Caco-2 (cell line): ENCODE data around the gene LTB4R. TPM values are rescaled to one million over a fixed set of nuclear protein-coding genes. Genes with fewer than 3 reads are reported as not detected.

Experiments
- BruUV-seq: library from RNA; stranded (reverse); fragments of 400-500 nt; replicated peaks from 2 replicates; lab custom pipeline; 2021; lab: Mats Ljungman, UMichigan
- CTCF ChIA-PET: fragments of 300-600 bp; sonication (Branson Sonifier 250); formaldehyde crosslinking; loops from one replicate; lab custom pipeline; 2022; ENCODE audit warnings: antibody characterized with exemption; lab: Charles Lee
- POLR2A ChIA-PET: fragments of 300-600 bp; sonication (Branson Sonifier 250); formaldehyde crosslinking; loops from one replicate; lab custom pipeline; 2022; ENCODE audit warnings: antibody characterized with exemption; lab: Charles Lee
- DNase-seq, 2 experiments: peaks; one replicate each; pipeline versions ENCODE4 v3.0.0 to v3.0.0-alpha.2; 2020 to 2022
- H3K27me3 ChIP-seq: replicated peaks from 2 replicates; pipeline ENCODE4 v1.6.0; 2011; ENCODE audit warnings: low read length; ENCODE audit not compliant: control insufficient read depth, insufficient read depth
- H3K36me3 ChIP-seq: 2 replicates; pipeline ENCODE4 v1.5.1; 2011; ENCODE audit warnings: low read length; ENCODE audit not compliant: control insufficient read depth, insufficient read depth
- H3K4me1 ChIP-seq: fragments of 250-450 bp; sonication (Bioruptor Pico); 2 replicates; pipeline ENCODE4 v1.5.1; 2020; ENCODE audit warnings: mild to moderate bottlenecking
- H3K4me3 ChIP-seq: 2 replicates; pipeline ENCODE4 v1.5.1; 2011; ENCODE audit warnings: low read depth, mild to moderate bottlenecking, control low read depth, low read length
- H3K9me3 ChIP-seq: fragments of 250-450 bp; sonication (Bioruptor Pico); 2 replicates; pipeline ENCODE4 v1.5.1; 2020; ENCODE audit warnings: mild to moderate bottlenecking, moderate library complexity
- H3K27ac Mint-ChIP-seq: one replicate; pipeline ENCODE4 v1.8.0; 2022; ENCODE audit warnings: mixed read lengths; ENCODE audit not compliant: unreplicated experiment
- H3K27me3 Mint-ChIP-seq: one replicate; pipeline ENCODE4 v1.8.0; 2022; ENCODE audit warnings: mixed read lengths; ENCODE audit not compliant: insufficient read depth, unreplicated experiment
- H3K36me3 Mint-ChIP-seq: one replicate; pipeline ENCODE4 v1.8.0; 2022; ENCODE audit warnings: mild to moderate bottlenecking, mixed read lengths; ENCODE audit not compliant: insufficient read depth, unreplicated experiment
- H3K4me1 Mint-ChIP-seq: one replicate; pipeline ENCODE4 v1.8.0; 2022; ENCODE audit warnings: low read depth, mixed read lengths; ENCODE audit not compliant: unreplicated experiment
- H3K4me3 Mint-ChIP-seq: one replicate; pipeline ENCODE4 v1.8.0; 2022; ENCODE audit warnings: mild to moderate bottlenecking, moderate library complexity, mixed read lengths; ENCODE audit not compliant: unreplicated experiment
- H3K9me3 Mint-ChIP-seq: one replicate; pipeline ENCODE4 v1.8.0; 2022; ENCODE audit warnings: mixed read lengths; ENCODE audit not compliant: unreplicated experiment
- CTCF ChIP-seq, 2 experiments: fragments of 200-600 bp in 1 of 2; IDR thresholded peaks; 1 replicate in 1 of 2; 2 replicates in 1 of 2; pipeline versions ENCODE4 v1.5.1 to v1.8.0; 2011 to 2022; ENCODE audit warnings: antibody characterized with exemption in 1 of 2, control low read depth in 1 of 2, inconsistent platforms in 1 of 2, low read depth in 1 of 2, low read length in 1 of 2, mild to moderate bottlenecking in 1 of 2, moderate library complexity in 1 of 2; ENCODE audit not compliant: insufficient read depth in 1 of 2, severe bottlenecking in 1 of 2, unreplicated experiment in 1 of 2
- intact Hi-C: fragments of 100-400 bp; cut with micrococcal nuclease; formaldehyde crosslinking; loops from one replicate; pipeline ENCODE4 v1.10.0; 2022; ENCODE audit not compliant: unreplicated experiment
- total RNA-seq: library from RNA; stranded (reverse); gene quantifications from 2 replicates; pipeline ENCODE4 v1.2.3, GENCODE V29; 2022

LTB4R gene
- total RNA-seq, 1 experiment from 2014 or later = 7.8 TPM

GRCh38 chr14:24337824-24338175, 26.5 kb downstream of the LTB4R start:
- CTCF ChIA-PET = interaction anchor here (1.7 kb wide), 1 partner anchor 94 kb away, joined by 6 read pairs; no protein-coding TSS in a partner anchor

GRCh38 chr14:24338843-24339242, 27.5 kb downstream of the LTB4R start:
- CTCF ChIA-PET = interaction anchor here (1.7 kb wide), 1 partner anchor 93 kb away, joined by 6 read pairs; no protein-coding TSS in a partner anchor

More at GRCh38 chr14:24337824-24338175, 26.5 kb downstream of the LTB4R start:
- POLR2A ChIA-PET = interaction anchor here (0.8 kb wide), 1 partner anchor 104 kb away, joined by 5 read pairs; no protein-coding TSS in a partner anchor
- TF ChIP-seq CTCF (IDR thresholded peaks at IDR 0.05; ENCODE audit: insufficient read depth in 1 of 2, low read depth in 1 of 2, low read length in 1 of 2, severe bottlenecking in 1 of 2, unreplicated experiment in 1 of 2) = no peak
- Mint-ChIP-seq H3K9me3 (no peaks in the 10 kb centered on the region), H3K36me3 (peaks cover under 1% of the 10 kb centered on the region), H3K27me3 (peaks cover 3% of the 10 kb centered on the region), H3K4me1 (no peaks in the 10 kb centered on the region), H3K4me3 (no peak overlapping the region), H3K27ac (no peak overlapping the region)
- Histone ChIP-seq H3K4me3 (no peak overlapping the region), H3K27me3 (no peaks in the 10 kb centered on the region; the same call in 1 of the 2 replicates), H3K36me3 (no peaks in the 10 kb centered on the region), H3K4me1 (peaks cover 14% of the 10 kb centered on the region), H3K9me3 (no peaks in the 10 kb centered on the region)
- intact Hi-C loops = no loop called here
- no TSS peak for BruUV-seq
- DNase-seq = no peak

More at GRCh38 chr14:24338843-24339242, 27.5 kb downstream of the LTB4R start:
- Mint-ChIP-seq H3K4me3 (no peak overlapping the region), H3K9me3 (no peaks in the 10 kb centered on the region), H3K36me3 (no peaks in the 10 kb centered on the region), H3K4me1 (peaks cover 2% of the 10 kb centered on the region), H3K27me3 (peaks cover 3% of the 10 kb centered on the region), H3K27ac (no peak overlapping the region)
- Histone ChIP-seq H3K4me1 (0 out of 2 replicates have a peak, but pooled peaks cover 7% of the 10 kb centered on the region), H3K9me3 (no peaks in the 10 kb centered on the region), H3K36me3 (no peaks in the 10 kb centered on the region), H3K4me3 (no peak overlapping the region), H3K27me3 (no peaks in the 10 kb centered on the region; the same call in 1 of the 2 replicates)
- POLR2A ChIA-PET = no interaction called here
- no peak for DNase-seq
- intact Hi-C loops = no loop called here
- no peak for TF ChIP-seq CTCF (IDR thresholded peaks at IDR 0.05; ENCODE audit: insufficient read depth in 1 of 2, low read depth in 1 of 2, low read length in 1 of 2, severe bottlenecking in 1 of 2, unreplicated experiment in 1 of 2)
- no TSS peak for BruUV-seq
